Measurements from ENCODE around the gene SERPINF2.

GRCh38 chr17:1797323-1797722 lies 54.7 kb downstream of the SERPINF2 start:
- TF ChIP-seq EZH2phosphoT487 (IDR thresholded peaks at IDR 0.05; ENCODE audit: borderline replicate concordance, low read depth), result no peak
- no peak for TF ChIP-seq SIN3A (IDR thresholded peaks at IDR 0.05; ENCODE audit: borderline replicate concordance, low read depth, low read length)
- no peak for TF ChIP-seq CTCF (IDR thresholded peaks at IDR 0.05)
- no peak for TF ChIP-seq RAD21 (IDR thresholded peaks at IDR 0.05; ENCODE audit: low read length)
- no peak for TF ChIP-seq MAX (IDR thresholded peaks at IDR 0.05; ENCODE audit: low read depth)
- TF ChIP-seq NFIC (IDR thresholded peaks at IDR 0.05; ENCODE audit: borderline replicate concordance), result no peak
- TF ChIP-seq IRF3 (IDR thresholded peaks at IDR 0.05; ENCODE audit: low read depth, low read length), result no peak
- TF ChIP-seq TAF1 (IDR thresholded peaks at IDR 0.05; ENCODE audit: borderline replicate concordance, low read depth, low read length), result no peak
- TF ChIP-seq YY1 (IDR thresholded peaks at IDR 0.05; ENCODE audit: low read depth), result no peak
- no peak for TF ChIP-seq FOSL2 (IDR thresholded peaks at IDR 0.05; ENCODE audit: borderline replicate concordance, low read depth)
